Measurements from ENCODE around the gene GNG7.

GNG7 gene

DNA sequence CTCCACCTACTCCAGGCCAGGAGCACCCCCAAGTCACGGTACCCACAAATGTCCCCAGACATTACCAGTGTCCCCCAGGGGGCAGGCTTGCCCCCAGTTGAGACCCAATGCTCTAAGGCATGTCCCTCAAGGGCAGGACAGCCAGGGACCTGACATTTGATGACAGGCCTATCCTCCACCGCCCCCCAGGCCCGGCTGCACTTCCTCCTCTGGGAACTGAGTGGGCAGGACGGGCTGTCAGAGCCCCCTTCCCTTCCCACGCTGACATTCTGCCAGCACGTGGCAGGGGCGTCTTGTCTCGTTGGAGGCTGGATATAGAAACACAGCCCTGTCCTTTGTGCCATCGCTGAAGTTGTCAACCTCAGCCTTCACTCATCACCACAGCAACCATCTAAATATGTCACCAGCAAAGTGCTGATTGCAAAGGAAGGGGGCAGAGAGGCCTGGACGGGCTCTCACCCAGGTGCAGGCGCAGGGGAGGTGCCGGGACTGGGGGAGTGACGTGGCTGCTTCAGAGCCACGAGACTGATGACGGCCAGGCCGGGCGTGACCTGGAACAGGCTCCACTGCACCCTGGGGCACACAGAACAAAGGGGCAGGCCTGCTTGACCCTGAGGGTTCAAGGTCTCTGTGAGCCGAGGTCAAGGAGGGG is 38.4 kb downstream of the GNG7 start:
- Histone ChIP-seq H3K9me3 (replicated peaks; ENCODE audit: insufficient read depth, low read length) (no peaks in the 10 kb centered on the region), H3K36me3 (replicated peaks; ENCODE audit: insufficient read depth, low read length) (no peaks in the 10 kb centered on the region), H3K79me2 (ENCODE audit: low read length) (0 out of 2 replicates have a peak, but pooled peaks cover 3% of the 10 kb centered on the region), H3K9ac (ENCODE audit: low read length) (peak overlapping the region; percentile 71), H3F3A (ENCODE audit: insufficient read depth, low read length) (peaks cover 9% of the 10 kb centered on the region; the same call in 1 of the 2 replicates), H3K27me3 (replicated peaks; ENCODE audit: insufficient read depth, low read length) (no peaks in the 10 kb centered on the region), H4K20me1 (ENCODE audit: insufficient read depth, low read length) (no peaks in the 10 kb centered on the region), H3K4me2 (ENCODE audit: low read depth, low read length) (peak overlapping the region; percentile 62), H3K4me3 (ENCODE audit: low read length) (peak overlapping the region; percentile 14; the same call in 1 of the 2 replicates), H3K27ac (ENCODE audit: low read length) (peak overlapping the region; percentile 91), H3K4me1 (ENCODE audit: low read length) (peaks cover 17% of the 10 kb centered on the region), H3K9me2 (replicated peaks; ENCODE audit: insufficient read depth, low read length) (no peaks in the 10 kb centered on the region), H2AFZ (ENCODE audit: low read length) (peak overlapping the region; percentile 40)
- peak; percentile 91 for DNase-seq
- TF ChIP-seq, protein P1, sequence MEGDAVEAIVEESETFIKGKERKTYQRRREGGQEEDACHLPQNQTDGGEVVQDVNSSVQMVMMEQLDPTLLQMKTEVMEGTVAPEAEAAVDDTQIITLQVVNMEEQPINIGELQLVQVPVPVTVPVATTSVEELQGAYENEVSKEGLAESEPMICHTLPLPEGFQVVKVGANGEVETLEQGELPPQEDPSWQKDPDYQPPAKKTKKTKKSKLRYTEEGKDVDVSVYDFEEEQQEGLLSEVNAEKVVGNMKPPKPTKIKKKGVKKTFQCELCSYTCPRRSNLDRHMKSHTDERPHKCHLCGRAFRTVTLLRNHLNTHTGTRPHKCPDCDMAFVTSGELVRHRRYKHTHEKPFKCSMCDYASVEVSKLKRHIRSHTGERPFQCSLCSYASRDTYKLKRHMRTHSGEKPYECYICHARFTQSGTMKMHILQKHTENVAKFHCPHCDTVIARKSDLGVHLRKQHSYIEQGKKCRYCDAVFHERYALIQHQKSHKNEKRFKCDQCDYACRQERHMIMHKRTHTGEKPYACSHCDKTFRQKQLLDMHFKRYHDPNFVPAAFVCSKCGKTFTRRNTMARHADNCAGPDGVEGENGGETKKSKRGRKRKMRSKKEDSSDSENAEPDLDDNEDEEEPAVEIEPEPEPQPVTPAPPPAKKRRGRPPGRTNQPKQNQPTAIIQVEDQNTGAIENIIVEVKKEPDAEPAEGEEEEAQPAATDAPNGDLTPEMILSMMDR (IDR thresholded peaks at IDR 0.05; ENCODE audit: low read length), result peak; percentile 67
- no peak for TF ChIP-seq EZH2phosphoT487 (IDR thresholded peaks at IDR 0.05; ENCODE audit: low read length)

DNA sequence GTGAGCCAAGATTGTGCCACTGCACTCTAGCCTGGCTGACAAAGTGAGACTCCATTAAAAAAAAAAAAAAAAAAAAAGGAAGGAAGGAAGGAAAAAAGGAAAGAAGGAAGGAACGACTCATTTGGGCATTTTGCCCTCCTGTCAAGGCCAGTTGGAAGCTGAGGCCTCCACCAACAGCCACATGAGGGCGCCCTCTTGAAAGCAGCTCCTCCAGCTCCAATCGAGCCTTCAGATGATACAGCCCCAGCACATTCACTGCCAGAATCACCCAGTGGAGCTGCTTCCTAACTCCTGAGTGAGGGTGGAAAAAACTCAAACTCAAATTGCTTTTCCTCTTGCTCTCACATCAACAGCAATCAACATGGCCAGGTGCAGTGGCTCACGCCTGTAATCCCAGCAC is 40.9 kb downstream of the GNG7 start:
- no peak for DNase-seq
- H3F3A ChIP-seq (ENCODE audit: insufficient read depth, low read length), result peaks cover 9% of the 10 kb centered on the region; the same call in 1 of the 2 replicates
- no peak overlapping the region for H3K4me2 ChIP-seq (ENCODE audit: low read depth, low read length)
- no peak overlapping the region for H3K27ac ChIP-seq (ENCODE audit: low read length)
- no peaks in the 10 kb centered on the region for H3K9me2 ChIP-seq (replicated peaks; ENCODE audit: insufficient read depth, low read length)
- peaks cover 17% of the 10 kb centered on the region for H3K4me1 ChIP-seq (ENCODE audit: low read length)
- no peak overlapping the region for H3K4me3 ChIP-seq (ENCODE audit: low read length)
- no peaks in the 10 kb centered on the region for H3K27me3 ChIP-seq (replicated peaks; ENCODE audit: insufficient read depth, low read length)
- H3K9ac ChIP-seq (ENCODE audit: low read length), result no peak overlapping the region
- H3K79me2 ChIP-seq (ENCODE audit: low read length), result no peaks in the 10 kb centered on the region
- H3K9me3 ChIP-seq (replicated peaks; ENCODE audit: insufficient read depth, low read length), result no peaks in the 10 kb centered on the region
- TF ChIP-seq, protein P1 (IDR thresholded peaks at IDR 0.05; ENCODE audit: low read length), result peak; percentile 37
- no peak for TF ChIP-seq EZH2 (optimal IDR thresholded peaks at IDR 0.05; ENCODE audit: low read depth, low read length)
- TF ChIP-seq EZH2phosphoT487 (IDR thresholded peaks at IDR 0.05; ENCODE audit: low read length), result no peak
- H4K20me1 ChIP-seq (ENCODE audit: insufficient read depth, low read length), result no peaks in the 10 kb centered on the region
- H2AFZ ChIP-seq (ENCODE audit: low read length), result no peak overlapping the region
- H3K36me3 ChIP-seq (replicated peaks; ENCODE audit: insufficient read depth, low read length), result no peaks in the 10 kb centered on the region

DNA sequence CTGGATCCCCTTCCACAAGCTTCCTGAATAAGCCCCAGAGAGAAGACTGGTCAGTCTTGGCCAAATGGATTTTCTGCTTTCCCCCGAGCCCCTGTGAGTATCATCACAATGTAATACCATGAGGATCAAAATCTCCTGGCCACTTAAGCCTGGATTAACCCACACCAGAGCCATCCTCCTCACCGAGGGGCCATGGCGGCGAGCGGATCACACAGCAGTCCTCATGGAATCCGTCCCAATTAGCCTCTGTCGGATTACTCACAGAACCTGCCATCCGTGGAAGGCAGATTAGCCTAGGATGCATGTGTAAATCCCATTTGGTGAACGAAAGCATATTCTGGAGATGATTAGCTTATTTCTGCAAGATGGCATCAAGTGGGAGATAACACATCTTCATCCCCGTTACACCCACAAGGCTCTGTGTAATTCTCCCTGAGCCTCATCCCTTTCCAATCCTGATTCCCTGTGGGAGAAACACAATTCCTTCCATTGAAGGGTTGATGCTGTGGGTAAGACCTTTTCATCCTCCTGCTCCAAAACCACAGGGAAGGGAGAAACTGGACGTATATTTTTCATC is 42.5 kb downstream of the GNG7 start:
- no peaks in the 10 kb centered on the region for H3K27me3 ChIP-seq (replicated peaks; ENCODE audit: insufficient read depth, low read length)
- H3K36me3 ChIP-seq (replicated peaks; ENCODE audit: insufficient read depth, low read length), result no peaks in the 10 kb centered on the region
- no peaks in the 10 kb centered on the region for H4K20me1 ChIP-seq (ENCODE audit: insufficient read depth, low read length)
- H3K9me2 ChIP-seq (replicated peaks; ENCODE audit: insufficient read depth, low read length), result no peaks in the 10 kb centered on the region
- TF ChIP-seq, protein P1 (IDR thresholded peaks at IDR 0.05; ENCODE audit: low read length), result no peak
- no peak for DNase-seq
- no peak overlapping the region for H2AFZ ChIP-seq (ENCODE audit: low read length)
- no peaks in the 10 kb centered on the region for H3K9me3 ChIP-seq (replicated peaks; ENCODE audit: insufficient read depth, low read length)
- H3K4me3 ChIP-seq (ENCODE audit: low read length), result no peak overlapping the region
- H3K79me2 ChIP-seq (ENCODE audit: low read length), result no peaks in the 10 kb centered on the region
- no peak overlapping the region for H3K4me2 ChIP-seq (ENCODE audit: low read depth, low read length)
- peaks cover 9% of the 10 kb centered on the region; the same call in 1 of the 2 replicates for H3F3A ChIP-seq (ENCODE audit: insufficient read depth, low read length)
- no peak overlapping the region for H3K27ac ChIP-seq (ENCODE audit: low read length)
- no peak overlapping the region for H3K9ac ChIP-seq (ENCODE audit: low read length)
- H3K4me1 ChIP-seq (ENCODE audit: low read length), result peaks cover 16% of the 10 kb centered on the region

Measured in MM.1S (cell line).